OCI-LY7 (cell line): ENCODE data around the gene DNAJB5. TPM values are rescaled to one million over a fixed set of nuclear protein-coding genes. Genes with fewer than 3 reads are reported as not detected.
"Not testable (repeated sequence)": the region's sequence is repeated elsewhere in the genome, so short reads cannot be mapped to it uniquely, and the experiment has no call there.

ENCODE experiments used
- BruUV-seq: library from RNA; stranded (reverse); fragments of 400-500 nt; replicated peaks from 2 replicates; lab custom pipeline; 2021; lab: Mats Ljungman, UMichigan
- CTCF ChIA-PET: fragments of 300-600 bp; sonication (Branson Sonifier 250); formaldehyde crosslinking; loops from one replicate; lab custom pipeline; 2022; ENCODE audit warnings: antibody characterized with exemption; ENCODE audit not compliant: unreplicated experiment; lab: Charles Lee
- POLR2A ChIA-PET: fragments of 300-600 bp; sonication (Branson Sonifier 250); formaldehyde crosslinking; loops from one replicate; lab custom pipeline; 2022; ENCODE audit warnings: antibody characterized with exemption; lab: Charles Lee
- DNase-seq: peaks from one replicate; pipeline ENCODE4 v3.0.0-alpha.2; 2015; ENCODE audit warnings: low spot score
- H2AFZ ChIP-seq: fragments of 200-600 bp; sonication (generic), shearing (Covaris generic); 2 replicates; pipeline ENCODE4 v1.6.1; 2014; ENCODE audit warnings: mild to moderate bottlenecking, antibody characterized with exemption, low read length, moderate library complexity
- H3K27ac ChIP-seq: fragments of 200-600 bp; sonication (generic); 2 replicates; pipeline ENCODE4 v1.5.1; 2014; ENCODE audit warnings: mixed run types, low read depth, mild to moderate bottlenecking, moderate library complexity, low read length, inconsistent platforms; ENCODE audit not compliant: poor library complexity, severe bottlenecking
- H3K36me3 ChIP-seq: fragments of 200-600 bp; sonication (generic); 2 replicates; pipeline ENCODE4 v1.6.1; 2014; ENCODE audit warnings: mild to moderate bottlenecking, antibody characterized with exemption, low read length, moderate library complexity, mixed read lengths; ENCODE audit not compliant: insufficient read depth
- H3K4me1 ChIP-seq: fragments of 200-600 bp; sonication (generic); 2 replicates; pipeline ENCODE4 v1.5.1; 2014; ENCODE audit warnings: mild to moderate bottlenecking, low read length; ENCODE audit not compliant: insufficient read depth, poor library complexity, severe bottlenecking
- H3K4me2 ChIP-seq: fragments of 200-600 bp; sonication (generic); 2 replicates; pipeline ENCODE4 v1.6.1; 2014; ENCODE audit warnings: mild to moderate bottlenecking, low read length
- H3K4me3 ChIP-seq: fragments of 200-600 bp; sonication (generic); 2 replicates; pipeline ENCODE4 v1.5.1; 2014; ENCODE audit warnings: mild to moderate bottlenecking, low read depth, low read length; ENCODE audit not compliant: poor library complexity, severe bottlenecking
- H3K79me2 ChIP-seq: fragments of 200-600 bp; sonication (generic); 2 replicates; pipeline ENCODE4 v1.6.1; 2016; ENCODE audit warnings: low read depth, mild to moderate bottlenecking, low read length, moderate library complexity, mixed read lengths; ENCODE audit not compliant: insufficient read depth
- H3K9me2 ChIP-seq: fragments of 200-600 bp; sonication (generic); 2 replicates; pipeline ENCODE4 v1.6.1; 2016; ENCODE audit warnings: mild to moderate bottlenecking, low read length, mixed read lengths; ENCODE audit not compliant: insufficient read depth
- H3K9me3 ChIP-seq: fragments of 200-600 bp; sonication (generic); 2 replicates; pipeline ENCODE4 v1.6.1; 2014; ENCODE audit warnings: mild to moderate bottlenecking, mixed run types, low read length, mixed read lengths
- H4K20me1 ChIP-seq: fragments of 200-600 bp; sonication (generic); 2 replicates; pipeline ENCODE4 v1.6.1; 2014; ENCODE audit warnings: mild to moderate bottlenecking, antibody characterized with exemption, low read length, moderate library complexity, mixed read lengths; ENCODE audit not compliant: insufficient read depth
- CTCF ChIP-seq: fragments of 200-600 bp; sonication (generic); conservative IDR thresholded peaks from 2 replicates; pipeline ENCODE4 v1.5.1; 2014; ENCODE audit warnings: mild to moderate bottlenecking, antibody characterized with exemption, low read length, moderate library complexity, mixed read lengths
- EZH2phosphoT487 ChIP-seq: fragments of 200-600 bp; sonication (generic); IDR thresholded peaks from 2 replicates; pipeline ENCODE4 v1.6.1; 2018; ENCODE audit warnings: low read depth, borderline replicate concordance, mild to moderate bottlenecking, mixed run types, antibody characterized with exemption, low read length, moderate library complexity, mixed read lengths
- intact Hi-C: fragments of 100-400 bp; cut with micrococcal nuclease; formaldehyde crosslinking; loops from one replicate; pipeline ENCODE4 v1.10.0; 2022; ENCODE audit not compliant: unreplicated experiment
- total RNA-seq, 2 experiments: library from RNA; depleted of rRNA in 1 of 2; stranded (reverse); fragments of >200 nt in 1 of 2; shearing (Covaris generic) in 1 of 2; gene quantifications; 2 replicates each; pipeline ENCODE4 v1.2.3, GENCODE V29; 2014 to 2022

The DNAJB5 gene
- total RNA-seq, 2 experiments from 2014 or later = 5.1 to 5.8 TPM

- TF ChIP-seq EZH2phosphoT487 (no peak), CTCF (no peak)
- peaks cover 3% of the 10 kb centered on the region; the same call in 1 of the 2 replicates for H3K36me3 ChIP-seq
- no TSS peak for BruUV-seq
- H3K4me1 ChIP-seq = no peaks in the 10 kb centered on the region
- ChIA-PET POLR2A (interaction anchor here (0.6 kb wide), 1 partner anchor 446 kb away, joined by 3 read pairs; no protein-coding TSS in a partner anchor), CTCF (no interaction called here)
- H3K27ac ChIP-seq = no peak overlapping the region
- H2AFZ ChIP-seq = no peak overlapping the region
- no peak overlapping the region for H3K4me3 ChIP-seq
- no peak overlapping the region for H3K4me2 ChIP-seq
- intact Hi-C loops = no loop called here
- no peak for DNase-seq
- H3K79me2 ChIP-seq = no peaks in the 10 kb centered on the region
- H4K20me1 ChIP-seq = no peaks in the 10 kb centered on the region
- H3K9me3 ChIP-seq = no peaks in the 10 kb centered on the region
- H3K9me2 ChIP-seq = no peaks in the 10 kb centered on the region
These were observed 11.7 kb downstream of the DNAJB5 start for GRCh38 chr9:35001285-35001677.

- ChIA-PET POLR2A (interaction anchor here (0.6 kb wide), 1 partner anchor 445 kb away, joined by 3 read pairs; no protein-coding TSS in a partner anchor), CTCF (no interaction called here)
- DNase-seq = no peak
- BruUV-seq = no TSS peak
- Histone ChIP-seq H2AFZ (no peak overlapping the region), H3K9me2 (no peaks in the 10 kb centered on the region), H3K27ac (no peak overlapping the region), H3K36me3 (no peaks in the 10 kb centered on the region), H4K20me1 (no peaks in the 10 kb centered on the region), H3K4me2 (no peak overlapping the region), H3K9me3 (no peaks in the 10 kb centered on the region), H3K79me2 (no peaks in the 10 kb centered on the region), H3K4me3 (no peak overlapping the region), H3K4me1 (no peaks in the 10 kb centered on the region)
- TF ChIP-seq CTCF (no peak), EZH2phosphoT487 (no peak)
- intact Hi-C loops = no loop called here
These were observed 12.4 kb downstream of the DNAJB5 start for GRCh38 chr9:35001803-35002502.

GRCh38 chr9:35002623-35003022 is 13.1 kb downstream of the DNAJB5 start:
- Histone ChIP-seq H3K4me3 (no peak overlapping the region), H4K20me1 (no peaks in the 10 kb centered on the region), H3K9me3 (no peaks in the 10 kb centered on the region), H2AFZ (no peak overlapping the region), H3K36me3 (no peaks in the 10 kb centered on the region), H3K27ac (no peak overlapping the region), H3K9me2 (no peaks in the 10 kb centered on the region), H3K4me2 (no peak overlapping the region), H3K79me2 (no peaks in the 10 kb centered on the region), H3K4me1 (no peaks in the 10 kb centered on the region)
- BruUV-seq = no TSS peak
- DNase-seq = no peak
- CTCF ChIA-PET = no interaction called here
- intact Hi-C loops = no loop called here
- POLR2A ChIA-PET = no interaction called here
- TF ChIP-seq EZH2phosphoT487 (no peak), CTCF (no peak)

GRCh38 chr9:35004299-35004698 is 14.8 kb downstream of the DNAJB5 start:
- H3K9me2 ChIP-seq, BruUV-seq, H3K79me2 ChIP-seq, CTCF ChIA-PET, DNase-seq, H4K20me1 ChIP-seq, H3K9me3 ChIP-seq, H2AFZ ChIP-seq, H3K36me3 ChIP-seq, H3K4me2 ChIP-seq, H3K4me3 ChIP-seq, POLR2A ChIA-PET, intact Hi-C loops, H3K4me1 ChIP-seq, H3K27ac ChIP-seq: not testable (repeated sequence)
